Transverse colon (tissue), 4 donors: ENCODE results near the gene NAA35.

Experiments
- EP300 ChIP-seq: sonication (generic); formaldehyde crosslinking; IDR thresholded peaks from one replicate; pipeline ENCODE4 v1.6.1; 2017; ENCODE audit warnings: antibody characterized with exemption, low read depth
- POLR2A ChIP-seq: fragments of 450-650 bp; IDR thresholded peaks from one replicate; pipeline ENCODE4 v1.6.1; 2016; ENCODE audit warnings: antibody characterized with exemption, mild to moderate bottlenecking, moderate library complexity
- POLR2AphosphoS5 ChIP-seq, 3 donors: sonication (generic); formaldehyde crosslinking; IDR thresholded peaks; one replicate each; pipeline ENCODE4 v1.6.1; 2016; ENCODE audit warnings: antibody characterized with exemption in 3 of 3
- TF ChIP-seq, protein P1 (sequence below), 5 experiments: fragments of 200-600 bp in 3 of 5; fragments of 450-650 bp in 2 of 5; sonication (generic) in 3 of 5; IDR thresholded peaks; 1 replicate in 2 of 5; 2 replicates in 3 of 5; pipeline ENCODE4 v1.5.1; 2016 to 2017; ENCODE audit warnings: antibody characterized with exemption in 5 of 5, inconsistent platforms in 3 of 5, mild to moderate bottlenecking in 2 of 5, moderate library complexity in 1 of 5

DNA sequence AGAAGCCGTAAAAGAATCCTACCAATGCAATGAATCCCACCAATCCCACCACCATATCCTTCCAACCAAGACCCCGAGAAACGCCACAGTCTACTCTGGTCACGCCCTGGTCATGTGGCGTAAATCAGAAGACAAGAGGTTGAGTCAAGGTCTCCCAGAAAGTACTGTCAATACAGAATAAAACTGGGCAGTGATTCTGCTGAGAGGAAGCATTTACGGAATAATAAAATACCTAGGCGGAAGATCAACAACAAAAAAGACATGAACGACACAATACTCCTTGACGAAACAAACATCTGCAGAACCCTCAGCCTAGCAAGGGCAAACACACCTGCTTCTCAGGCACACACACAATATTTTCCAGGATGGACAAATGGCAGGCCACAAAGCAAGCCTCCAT is 95.6 kb downstream of the NAA35 start:
- TF ChIP-seq, protein P1, sequence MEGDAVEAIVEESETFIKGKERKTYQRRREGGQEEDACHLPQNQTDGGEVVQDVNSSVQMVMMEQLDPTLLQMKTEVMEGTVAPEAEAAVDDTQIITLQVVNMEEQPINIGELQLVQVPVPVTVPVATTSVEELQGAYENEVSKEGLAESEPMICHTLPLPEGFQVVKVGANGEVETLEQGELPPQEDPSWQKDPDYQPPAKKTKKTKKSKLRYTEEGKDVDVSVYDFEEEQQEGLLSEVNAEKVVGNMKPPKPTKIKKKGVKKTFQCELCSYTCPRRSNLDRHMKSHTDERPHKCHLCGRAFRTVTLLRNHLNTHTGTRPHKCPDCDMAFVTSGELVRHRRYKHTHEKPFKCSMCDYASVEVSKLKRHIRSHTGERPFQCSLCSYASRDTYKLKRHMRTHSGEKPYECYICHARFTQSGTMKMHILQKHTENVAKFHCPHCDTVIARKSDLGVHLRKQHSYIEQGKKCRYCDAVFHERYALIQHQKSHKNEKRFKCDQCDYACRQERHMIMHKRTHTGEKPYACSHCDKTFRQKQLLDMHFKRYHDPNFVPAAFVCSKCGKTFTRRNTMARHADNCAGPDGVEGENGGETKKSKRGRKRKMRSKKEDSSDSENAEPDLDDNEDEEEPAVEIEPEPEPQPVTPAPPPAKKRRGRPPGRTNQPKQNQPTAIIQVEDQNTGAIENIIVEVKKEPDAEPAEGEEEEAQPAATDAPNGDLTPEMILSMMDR (IDR thresholded peaks at IDR 0.05), result no peak
- TF ChIP-seq EP300 (no peak), POLR2A (no peak), POLR2AphosphoS5 (IDR thresholded peaks at IDR 0.05) (no peak)
